Motor neuron (in vitro differentiated cells): ENCODE measurements around the gene PLCG2. TPM values are rescaled to one million over a fixed set of nuclear protein-coding genes. Genes with fewer than 3 reads are reported as not detected.

Experiments
- ATAC-seq, 8 experiments: fragments of 200-7000 bp; cut with Tn5 transposase; replicated peaks in 6 of 8; 2 replicates each; pipeline ENCODE4 v1.8.0; 2021; ENCODE audit warnings: mild to moderate bottlenecking in 8 of 8, moderate library complexity in 8 of 8
- H3K27ac ChIP-seq, 2 donors: fragments of 250-450 bp; sonication (Bioruptor Pico); 2 replicates each; pipeline ENCODE4 v1.9.0; 2021; ENCODE audit warnings: antibody characterized with exemption in 2 of 2, mild to moderate bottlenecking in 2 of 2, moderate library complexity in 1 of 2
- H3K4me1 ChIP-seq, 2 donors: fragments of 250-450 bp; sonication (Bioruptor Pico); replicated peaks in 1 of 2; 2 replicates each; pipeline ENCODE4 v1.6.1; 2021; ENCODE audit warnings: antibody characterized with exemption in 2 of 2, mild to moderate bottlenecking in 2 of 2, moderate library complexity in 1 of 2
- H3K4me3 ChIP-seq, 5 donors: fragments of 250-450 bp; sonication (Bioruptor Pico); 2 replicates each; pipeline ENCODE4 v1.9.0; 2021; ENCODE audit warnings: antibody characterized with exemption in 5 of 5, mild to moderate bottlenecking in 5 of 5, moderate library complexity in 4 of 5
- WGBS, 10 experiments: fragments of 450-650 bp; shearing (Covaris generic); methylation state at CpG; one replicate each; pipeline ENCODE4 v1.0.0; 2022; 5-methylcytosine and 5-hydroxymethylcytosine counted together
- in situ Hi-C, 9 experiments: fragments of 400-800 bp; cut with MboI; loops; one replicate each; pipeline ENCODE4 v1.15.0; 2021; ENCODE audit warnings: low sequenced_read_pairs in 9 of 9, low pct_unique_long_range_greater_than_20kb in 2 of 9; ENCODE audit not compliant: unreplicated experiment in 9 of 9
- total RNA-seq, 8 experiments: library from RNA; unstranded; fragments of 300-600 nt; gene quantifications; 2 replicates each; pipeline versions ENCODE4 v1.2.3 to v1.2.4, GENCODE V29; 2022

PLCG2 gene
- total RNA-seq, 8 experiments from 2014 or later = 0.09 to 2.7 (median 0.87) TPM

DNA sequence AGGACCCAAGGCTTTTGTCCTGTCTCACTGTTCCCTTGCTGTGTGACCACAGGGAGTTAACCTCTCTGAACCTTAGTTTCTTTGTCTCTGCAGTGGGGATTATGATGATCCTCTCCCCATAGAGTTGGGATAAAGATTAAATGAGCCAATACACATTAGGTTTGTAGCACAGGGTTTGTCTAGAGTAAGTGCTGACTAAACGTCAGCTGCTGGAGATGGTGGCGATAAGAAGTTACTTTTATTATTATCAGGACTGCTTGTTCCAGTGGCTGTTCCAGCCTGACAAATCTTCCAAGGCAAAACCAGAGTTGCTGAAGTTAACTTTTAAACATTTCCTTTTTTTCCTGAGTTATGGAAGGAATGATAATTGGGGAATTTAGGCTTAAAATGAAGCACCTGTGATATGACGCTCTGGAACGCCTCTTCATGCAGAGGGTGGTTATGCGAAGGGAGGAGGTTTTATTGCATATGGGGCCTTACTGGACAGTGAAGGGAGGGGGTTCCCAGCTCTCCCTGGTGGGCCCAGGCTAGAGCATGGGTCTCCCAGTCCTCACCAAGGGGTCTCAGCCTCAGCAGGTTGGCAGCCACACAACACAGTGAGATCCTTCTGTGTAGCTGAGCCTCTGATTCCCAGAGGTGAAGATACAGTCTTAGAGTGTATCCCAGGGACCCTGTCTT is 35.8 kb downstream of the PLCG2 start:
- in situ Hi-C loops = no loop called here
- 40 to 92% (median 82%) methylated on average over 1 to 5 of the region's 5 CpGs; no CpG with 5 or more reads in 4 of the 10 experiments for WGBS, 10 experiments
- Histone ChIP-seq H3K4me1 (no peaks in the 10 kb centered on the region), H3K4me3 (no peak overlapping the region), H3K27ac (no peak overlapping the region)
- ATAC-seq = no peak

DNA sequence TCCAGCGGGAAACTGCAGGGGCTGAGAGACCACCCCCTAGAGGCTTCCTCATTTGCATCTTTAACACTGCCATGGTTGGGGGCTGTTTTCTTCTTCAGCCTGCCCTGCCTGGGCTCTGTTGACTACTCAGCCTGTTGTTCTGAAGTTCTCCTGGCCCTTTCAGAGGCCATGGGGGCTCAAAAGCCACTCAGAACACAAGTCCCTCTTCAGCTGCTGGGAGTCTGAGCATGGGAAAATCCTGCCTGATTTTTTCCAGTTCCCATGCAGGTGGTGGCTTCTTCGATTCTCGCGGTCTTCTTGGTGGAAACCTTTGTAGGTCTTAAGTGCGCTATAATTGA is 36.3 kb downstream of the PLCG2 start:
- in situ Hi-C loops = no loop called here

DNA sequence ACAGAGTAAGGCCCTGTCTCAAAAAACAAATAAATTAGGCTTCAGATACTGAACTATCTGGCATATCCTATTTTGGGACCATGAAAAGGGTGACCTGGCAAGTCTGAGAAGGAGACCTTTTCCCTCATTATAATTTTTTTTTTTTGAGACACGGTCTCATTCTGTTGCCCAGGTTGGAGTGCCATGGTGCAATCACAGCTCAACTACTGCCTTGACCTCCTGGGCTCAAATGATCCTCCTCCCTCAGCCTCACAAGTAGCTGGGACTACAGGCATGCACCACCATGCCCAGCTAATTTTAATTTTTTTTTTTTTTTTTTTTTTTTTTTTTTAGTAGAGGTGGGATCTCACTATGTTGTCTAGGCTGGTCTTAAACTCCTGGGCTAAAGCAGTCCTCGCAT is 37.3 kb downstream of the PLCG2 start:
- in situ Hi-C loops = no loop called here
- no peak for ATAC-seq
- Histone ChIP-seq H3K4me3 (no peak overlapping the region), H3K27ac (no peak overlapping the region), H3K4me1 (no peaks in the 10 kb centered on the region)
- WGBS, 10 experiments = 53 to 100% (median 60%) methylated on average over 1 to 2 of the region's 2 CpGs; no CpG with 5 or more reads in 7 of the 10 experiments

More for the DNA sequence above, 36.3 kb downstream of the PLCG2 start:
- 0 to 100% (median 100%) methylated on average over 1 to 3 of the region's 5 CpGs; no CpG with 5 or more reads in 5 of the 10 experiments for WGBS, 10 experiments
- Histone ChIP-seq H3K4me1 (no peaks in the 10 kb centered on the region), H3K4me3 (no peak overlapping the region), H3K27ac (no peak overlapping the region)
- ATAC-seq = no peak

DNA sequence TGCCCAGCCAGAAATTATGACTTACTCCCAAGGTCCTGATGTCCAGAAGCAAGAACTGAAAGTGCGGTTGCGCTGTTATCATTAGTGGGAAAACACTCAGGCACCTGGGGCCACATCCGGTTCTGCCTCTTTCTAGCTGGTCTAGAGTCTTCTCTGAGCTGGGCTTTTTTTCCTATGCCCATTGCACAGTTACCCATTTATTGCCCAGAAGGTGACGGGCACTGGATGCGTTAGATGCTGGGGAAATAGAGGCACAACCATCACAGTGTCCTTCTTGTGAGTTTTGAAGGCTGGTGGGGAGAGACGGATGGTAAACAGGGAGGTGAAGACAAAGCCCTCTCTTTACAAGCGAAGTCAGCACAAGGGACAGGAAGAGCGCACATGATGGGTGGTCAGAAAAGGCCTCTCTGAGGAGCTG is 37.7 kb downstream of the PLCG2 start:
- ATAC-seq = no peak
- WGBS, 10 experiments = 60 to 100% (median 98%) methylated on average over 1 to 7 of the region's 8 CpGs; no CpG with 5 or more reads in 5 of the 10 experiments
- H3K4me3 ChIP-seq = no peak overlapping the region
- in situ Hi-C loops = no loop called here
- H3K27ac ChIP-seq = no peak overlapping the region
- H3K4me1 ChIP-seq = no peaks in the 10 kb centered on the region

DNA sequence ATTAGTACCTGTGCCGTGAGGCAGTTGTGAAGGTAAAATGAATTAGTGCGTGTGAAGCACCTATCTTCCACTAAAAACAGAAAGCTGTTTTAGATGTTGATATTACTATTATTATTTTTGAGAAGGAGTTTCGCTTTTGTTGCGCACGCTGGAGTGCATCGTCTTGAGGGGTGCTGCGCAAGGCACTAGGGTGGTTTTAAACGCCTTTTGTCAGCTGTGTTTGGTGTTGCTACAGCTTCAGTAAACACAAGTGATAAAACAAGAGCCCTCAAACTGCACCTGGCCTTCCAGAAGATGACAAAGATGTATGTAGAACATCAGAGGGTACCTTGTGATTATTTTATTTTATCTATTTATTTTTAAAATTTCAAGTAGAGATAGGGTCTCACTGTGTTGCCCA is 38.2 kb downstream of the PLCG2 start:
- WGBS, 10 experiments = 63 to 100% (median 97%) methylated on average over 1 to 8 of the region's 8 CpGs; no CpG with 5 or more reads in 2 of the 10 experiments

DNA sequence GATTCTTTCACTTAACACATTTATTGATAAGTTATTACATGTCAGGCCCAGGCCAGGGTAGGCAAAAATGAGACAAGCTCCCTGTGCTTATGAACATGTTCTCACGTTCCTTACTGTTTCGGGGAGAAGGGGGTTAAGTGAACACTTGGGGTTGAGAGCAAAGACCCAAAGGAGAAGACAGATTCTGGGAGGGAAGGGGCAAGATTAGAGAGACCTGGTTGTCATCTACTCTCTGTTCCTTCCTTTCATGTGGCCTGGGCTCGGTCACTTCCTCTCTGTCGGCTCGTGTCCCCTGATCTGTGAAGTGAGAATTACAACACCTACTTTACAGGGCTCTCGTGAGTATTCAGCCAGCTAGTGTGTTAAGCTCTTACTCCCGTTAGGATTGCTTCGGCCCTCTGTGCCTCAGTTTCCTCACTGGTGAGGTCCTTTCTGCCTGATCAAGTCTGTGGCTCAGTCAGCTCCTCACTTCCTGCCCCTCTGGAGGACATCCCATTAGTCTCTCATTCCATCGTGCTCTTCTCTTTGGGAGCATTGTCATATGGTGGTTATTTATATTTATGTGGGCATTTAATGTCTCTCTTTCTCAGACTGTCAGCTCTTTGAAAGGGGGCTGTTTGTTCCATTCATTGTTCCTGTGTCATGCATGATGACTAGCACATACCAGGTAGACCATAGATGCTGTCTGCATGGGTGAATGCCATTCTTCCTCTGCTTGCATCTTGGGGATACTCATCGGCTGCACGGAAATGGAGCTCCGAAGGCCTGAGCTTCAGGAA is 38.9 kb downstream of the PLCG2 start:
- WGBS, 10 experiments = 34 to 91% (median 58%) methylated on average over 1 to 12 of the region's 12 CpGs; no CpG with 5 or more reads in 2 of the 10 experiments
- no peaks in the 10 kb centered on the region for H3K4me1 ChIP-seq
- H3K27ac ChIP-seq = no peak overlapping the region
- ATAC-seq = peak in 1 of 8 experiments; percentile 53
- in situ Hi-C loops = no loop called here
- H3K4me3 ChIP-seq = no peak overlapping the region

More for the DNA sequence above, 38.2 kb downstream of the PLCG2 start:
- no peak for ATAC-seq
- Histone ChIP-seq H3K4me1 (no peaks in the 10 kb centered on the region), H3K27ac (no peak overlapping the region), H3K4me3 (no peak overlapping the region)
- in situ Hi-C loops = no loop called here

DNA sequence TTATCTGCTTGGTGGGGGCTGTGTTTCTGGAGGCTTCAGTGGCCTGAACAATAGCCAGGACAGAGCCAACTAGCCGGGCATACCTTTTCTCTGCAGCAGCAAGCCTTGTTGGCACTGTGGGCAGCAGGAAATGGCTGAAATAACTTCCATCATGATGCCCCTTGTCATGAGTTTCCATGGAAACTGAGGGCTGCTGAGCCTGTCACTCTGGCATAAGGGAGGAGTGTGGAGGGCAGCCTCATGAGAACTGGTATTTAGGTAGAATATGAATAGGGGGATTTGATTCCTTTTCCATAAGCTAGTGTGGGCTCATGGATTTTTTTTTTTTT is 39.4 kb downstream of the PLCG2 start:
- in situ Hi-C loops = no loop called here
- ATAC-seq = peak in 1 of 8 experiments; percentile 60
- Histone ChIP-seq H3K27ac (no peak overlapping the region), H3K4me3 (no peak overlapping the region), H3K4me1 (no peaks in the 10 kb centered on the region)
- WGBS, 10 experiments = 0 to 60% (median 0%) methylated on average over 1 of the region's 1 CpG; no CpG with 5 or more reads in 6 of the 10 experiments

DNA sequence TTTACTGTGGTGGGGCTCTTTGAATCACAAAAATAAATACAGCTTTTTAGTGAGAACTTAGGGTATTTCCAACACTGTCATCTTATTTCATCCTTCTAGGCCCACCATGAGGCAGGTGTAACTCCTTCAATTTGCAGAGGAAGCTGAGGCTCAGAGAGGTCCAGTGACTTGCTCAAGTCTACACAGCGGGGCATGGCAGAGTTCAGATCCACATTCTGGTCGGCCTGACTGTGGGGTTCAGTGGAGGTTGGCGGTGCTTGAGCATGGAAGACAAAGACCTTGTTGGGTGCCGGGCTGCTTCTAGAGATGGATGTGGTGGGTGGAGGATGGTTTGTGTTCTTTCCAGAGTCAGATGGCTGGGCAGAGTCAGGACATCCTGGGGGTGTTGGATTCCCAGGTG is 39.8 kb downstream of the PLCG2 start:
- Histone ChIP-seq H3K4me1 (no peaks in the 10 kb centered on the region), H3K4me3 (no peak overlapping the region), H3K27ac (no peak overlapping the region)
- WGBS, 10 experiments = 47 to 100% (median 80%) methylated on average over 1 to 3 of the region's 4 CpGs; no CpG with 5 or more reads in 3 of the 10 experiments
- no peak for ATAC-seq
- in situ Hi-C loops = no loop called here

DNA sequence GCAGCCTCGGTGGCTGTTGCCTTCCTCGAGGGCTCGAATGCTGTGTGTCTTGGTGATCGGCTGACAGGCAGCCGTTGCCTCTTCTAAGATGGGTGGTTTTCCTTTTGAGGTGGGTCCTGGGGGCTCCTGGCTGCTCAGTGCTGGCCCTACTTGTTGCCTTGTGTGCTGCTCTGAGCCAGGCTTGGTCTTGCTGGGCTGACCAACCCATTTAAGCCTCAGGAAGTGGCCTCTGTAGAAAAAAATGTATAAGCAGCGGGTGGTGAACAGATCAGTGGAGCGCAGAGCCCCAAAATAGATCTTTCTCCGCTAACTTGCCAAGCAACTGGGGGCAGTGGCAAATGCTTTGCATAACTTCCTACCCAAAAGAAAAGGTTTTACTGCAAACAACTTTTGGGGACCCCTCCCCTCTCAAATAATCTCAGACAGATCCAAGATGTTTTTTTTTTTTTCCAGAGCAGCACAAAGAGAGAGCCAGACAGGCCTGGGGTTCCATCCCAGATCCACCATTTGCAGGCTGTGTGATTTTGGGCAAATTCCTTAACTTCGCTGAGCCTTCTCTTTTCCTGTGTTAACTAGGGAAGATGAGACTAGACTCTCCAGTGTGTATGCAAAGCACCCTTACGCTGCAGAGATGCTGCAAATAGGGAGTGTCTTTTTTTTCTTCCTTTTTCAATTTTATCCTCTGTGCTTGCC is 42.5 kb downstream of the PLCG2 start:
- in situ Hi-C loops = no loop called here
- no peak for ATAC-seq
- Histone ChIP-seq H3K4me1 (no peaks in the 10 kb centered on the region), H3K27ac (no peak overlapping the region), H3K4me3 (no peak overlapping the region)
- 0 to 90% (median 80%) methylated on average over 1 to 7 of the region's 10 CpGs; no CpG with 5 or more reads in 3 of the 10 experiments for WGBS, 10 experiments

DNA sequence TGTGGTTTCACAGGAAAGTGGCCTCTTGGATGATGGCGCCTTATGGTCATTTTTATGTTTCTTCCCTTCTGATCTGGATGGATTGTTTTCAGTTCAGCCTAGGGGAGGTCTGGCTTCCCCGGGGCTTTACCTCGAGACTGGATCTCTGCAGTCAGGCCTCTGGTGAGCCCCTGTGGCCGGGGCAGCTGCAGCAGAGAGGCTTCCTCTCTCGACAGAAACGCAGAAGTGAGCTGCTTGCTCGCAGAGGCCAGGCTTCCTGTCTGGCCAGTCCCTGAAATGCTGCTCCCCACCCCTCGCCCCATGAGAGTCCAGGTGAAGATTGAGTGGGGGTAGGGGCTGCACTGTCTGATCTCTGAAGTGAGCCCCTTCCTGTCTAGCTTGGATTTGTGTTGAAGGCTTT is 44.0 kb downstream of the PLCG2 start:
- no peak overlapping the region for H3K4me3 ChIP-seq
- in situ Hi-C loops = no loop called here
- 0 to 100% (median 68%) methylated on average over 1 to 5 of the region's 8 CpGs; no CpG with 5 or more reads in 5 of the 10 experiments for WGBS, 10 experiments
- peak overlapping the region in 1 of 2 donors; percentile 44 for H3K27ac ChIP-seq
- peak in 2 of 8 experiments; percentile 26 to 42 for ATAC-seq
- no peaks in the 10 kb centered on the region for H3K4me1 ChIP-seq

DNA sequence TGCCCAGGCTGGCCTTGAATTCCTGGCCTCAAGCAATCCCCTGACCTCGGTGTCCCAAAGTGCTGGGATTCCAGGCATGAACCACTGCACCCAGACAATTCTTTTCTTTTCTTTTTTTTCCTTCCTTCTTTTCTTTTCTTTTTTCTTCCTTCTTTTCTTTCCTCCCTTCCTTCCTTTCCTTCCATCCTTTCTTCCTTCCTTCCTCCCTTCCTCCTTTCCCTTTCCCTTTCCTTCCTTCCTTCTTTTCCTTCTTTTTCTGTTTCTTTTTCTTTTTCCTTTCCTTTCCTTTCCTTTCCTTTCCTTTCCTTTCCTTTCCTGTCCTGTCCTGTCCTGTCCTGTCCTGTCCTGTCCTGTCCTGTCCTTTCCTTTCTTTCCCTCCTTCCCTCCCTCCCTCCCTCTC is 44.6 kb downstream of the PLCG2 start:
- no peak overlapping the region for H3K27ac ChIP-seq
- no peaks in the 10 kb centered on the region for H3K4me1 ChIP-seq
- no peak overlapping the region for H3K4me3 ChIP-seq
- 4 to 100% (median 76%) methylated on average over 1 of the region's 1 CpG; no CpG with 5 or more reads in 1 of the 10 experiments for WGBS, 10 experiments
- in situ Hi-C loops = no loop called here
- no peak for ATAC-seq

DNA sequence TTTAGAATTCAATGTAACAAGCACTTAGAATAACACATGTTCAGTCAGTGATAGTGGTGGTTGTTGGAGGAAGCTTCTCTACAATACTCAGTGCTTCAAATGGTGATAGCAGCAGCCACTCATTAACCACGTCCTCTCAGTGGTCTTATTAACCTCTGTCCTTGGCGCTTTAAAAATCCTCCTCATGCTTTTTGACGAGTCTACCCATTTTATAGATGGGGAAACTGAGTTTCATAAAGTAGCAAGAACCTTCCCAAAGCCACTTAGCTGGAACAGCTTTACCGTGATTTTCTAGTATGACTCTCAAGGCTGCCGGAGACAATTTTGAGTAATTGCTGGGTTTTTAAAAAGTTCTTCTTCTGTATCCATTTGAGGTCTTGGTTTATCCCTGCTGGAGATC is 47.4 kb downstream of the PLCG2 start:
- in situ Hi-C loops = no loop called here
- Histone ChIP-seq H3K4me3 (no peak overlapping the region), H3K4me1 (no peaks in the 10 kb centered on the region), H3K27ac (no peak overlapping the region)
- no peak for ATAC-seq
- 44 to 100% (median 86%) methylated on average over 1 to 5 of the region's 5 CpGs; no CpG with 5 or more reads in 1 of the 10 experiments for WGBS, 10 experiments

DNA sequence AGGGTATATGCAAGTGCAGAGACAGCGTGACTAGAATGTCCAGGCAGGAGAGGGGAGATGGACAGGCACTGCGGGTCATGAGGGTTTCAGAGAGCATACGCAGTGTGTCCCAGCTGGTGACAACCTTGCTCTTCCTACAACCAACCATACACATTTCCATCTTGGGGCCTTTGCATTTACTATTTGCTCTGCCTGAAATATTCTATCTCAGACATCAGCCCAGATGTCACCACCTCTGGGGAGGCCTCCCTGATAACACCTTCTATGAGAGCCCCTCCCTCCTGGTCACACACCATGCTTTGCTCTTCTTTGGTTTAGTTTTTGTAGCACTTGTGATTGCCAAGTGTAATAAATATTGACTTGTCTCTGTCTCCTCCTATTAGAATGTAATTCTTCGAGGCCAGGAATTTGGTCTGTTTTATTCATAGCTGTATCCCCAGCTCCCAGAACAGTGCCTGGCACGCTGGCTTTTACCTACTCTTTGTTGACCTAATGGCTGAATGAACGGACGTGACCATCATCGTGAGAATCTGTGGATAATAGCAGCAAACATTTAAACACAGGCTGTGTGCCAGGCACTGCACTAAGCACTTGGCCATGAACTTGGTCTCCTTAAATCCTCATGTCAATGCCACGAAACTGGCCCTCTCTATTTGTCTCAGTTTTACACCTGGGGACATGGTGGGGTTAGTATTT is 51.9 kb downstream of the PLCG2 start:
- Histone ChIP-seq H3K4me3 (no peak overlapping the region), H3K4me1 (no peaks in the 10 kb centered on the region), H3K27ac (no peak overlapping the region)
- ATAC-seq = peak in 1 of 8 experiments; percentile 70
- in situ Hi-C loops = no loop called here
- WGBS, 10 experiments = 27 to 76% (median 53%) methylated on average over 2 to 6 of the region's 9 CpGs
